ENCODE results near the gene E2F4. TPM values are rescaled to one million over a fixed set of nuclear protein-coding genes. Genes with fewer than 3 reads are reported as not detected.
A peak's percentile ranks its signal among the peaks of the same experiment; 100 is the strongest.

Gene E2F4
- total and polyA plus RNA-seq, 9 of the 15 experiments (the other 6 are each of a cell fraction or from before 2014, with no cell fraction given): 9.7 to 139 (median 106) TPM

DNA sequence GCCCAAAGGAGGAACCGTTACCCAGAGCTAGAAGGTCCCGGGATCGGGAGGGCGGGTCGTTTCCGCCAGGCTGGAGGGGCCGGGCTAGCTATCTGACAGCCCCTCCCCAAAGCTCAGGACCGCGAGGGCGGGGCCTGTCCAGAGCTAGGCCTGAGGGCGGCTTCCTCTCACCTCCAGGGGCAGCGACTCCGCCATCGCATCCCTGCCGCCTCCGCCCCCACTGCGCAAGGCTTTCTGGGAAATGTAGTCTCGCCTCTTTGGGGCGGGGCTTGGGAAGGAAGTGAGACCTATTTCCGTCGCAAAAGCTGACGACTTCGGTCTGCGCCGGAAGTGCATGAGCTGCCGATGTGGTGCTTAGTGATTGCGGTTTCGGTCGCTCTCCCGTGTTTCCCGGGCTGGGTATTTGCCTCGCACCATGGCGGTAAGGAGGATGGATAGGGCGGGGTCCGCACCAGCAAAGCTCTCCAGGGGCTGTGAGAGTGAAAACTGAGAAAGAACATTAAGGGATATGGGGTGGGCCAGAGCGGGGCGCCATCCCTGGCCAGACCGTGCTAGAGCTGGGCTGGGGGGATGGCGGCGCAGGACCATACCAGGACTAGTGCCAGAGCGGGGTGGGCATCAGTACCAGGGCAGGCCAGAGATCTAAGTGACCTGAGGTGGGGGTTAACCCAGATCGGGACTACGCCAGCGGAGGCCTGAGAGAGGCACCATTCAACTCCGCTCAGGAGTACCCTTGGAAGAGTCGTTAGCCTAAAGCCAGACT lies 35.0 kb downstream of the E2F4 start, which contains the start of gene TMEM208 (continued):
- TF ChIP-seq DACH1 (IDR thresholded peaks at IDR 0.05; ENCODE audit: partially characterized antibody): no peak
- TF ChIP-seq THRAP3 (IDR thresholded peaks at IDR 0.05; ENCODE audit: borderline replicate concordance): no peak; the same call in 1 of the 2 replicates
- no peak for TF ChIP-seq U2AF1 (optimal IDR thresholded peaks at IDR 0.05; ENCODE audit: low read depth, low read length)
- TF ChIP-seq CTBP1 (IDR thresholded peaks at IDR 0.05; ENCODE audit: borderline replicate concordance): peak; percentile 88
- TF ChIP-seq TRIM24 (IDR thresholded peaks at IDR 0.05): no peak
- peak; percentile 94 for TF ChIP-seq MBD2 (IDR thresholded peaks at IDR 0.05; ENCODE audit: borderline replicate concordance, low read depth)
- peak; percentile 84; the same call in 1 of the 2 replicates for TF ChIP-seq KLF1 (tag; IDR thresholded peaks at IDR 0.05)
- TF ChIP-seq PML (IDR thresholded peaks at IDR 0.05; ENCODE audit: low read length): peak; percentile 77; the same call in 1 of the 2 replicates
- no peak for TF ChIP-seq MED1 (CRISPR knock-in tag; IDR thresholded peaks at IDR 0.05; ENCODE audit: borderline replicate concordance)
- TF ChIP-seq YY1 (IDR thresholded peaks at IDR 0.05; ENCODE audit: borderline replicate concordance in 1 of 3, control insufficient read depth in 1 of 3, extremely low read depth in 1 of 3, insufficient read depth in 3 of 3, insufficient read length in 1 of 3, insufficient replicate concordance in 2 of 3, low read depth in 1 of 3, low read length in 2 of 3): peak; percentile 55 to 90 (median 86)
- TF ChIP-seq CBX5 (IDR thresholded peaks at IDR 0.05; ENCODE audit: borderline replicate concordance, low read depth): no peak
- no peak for TF ChIP-seq SRSF7 (optimal IDR thresholded peaks at IDR 0.05; ENCODE audit: low read depth, low read length)
- TF ChIP-seq, protein P1, sequence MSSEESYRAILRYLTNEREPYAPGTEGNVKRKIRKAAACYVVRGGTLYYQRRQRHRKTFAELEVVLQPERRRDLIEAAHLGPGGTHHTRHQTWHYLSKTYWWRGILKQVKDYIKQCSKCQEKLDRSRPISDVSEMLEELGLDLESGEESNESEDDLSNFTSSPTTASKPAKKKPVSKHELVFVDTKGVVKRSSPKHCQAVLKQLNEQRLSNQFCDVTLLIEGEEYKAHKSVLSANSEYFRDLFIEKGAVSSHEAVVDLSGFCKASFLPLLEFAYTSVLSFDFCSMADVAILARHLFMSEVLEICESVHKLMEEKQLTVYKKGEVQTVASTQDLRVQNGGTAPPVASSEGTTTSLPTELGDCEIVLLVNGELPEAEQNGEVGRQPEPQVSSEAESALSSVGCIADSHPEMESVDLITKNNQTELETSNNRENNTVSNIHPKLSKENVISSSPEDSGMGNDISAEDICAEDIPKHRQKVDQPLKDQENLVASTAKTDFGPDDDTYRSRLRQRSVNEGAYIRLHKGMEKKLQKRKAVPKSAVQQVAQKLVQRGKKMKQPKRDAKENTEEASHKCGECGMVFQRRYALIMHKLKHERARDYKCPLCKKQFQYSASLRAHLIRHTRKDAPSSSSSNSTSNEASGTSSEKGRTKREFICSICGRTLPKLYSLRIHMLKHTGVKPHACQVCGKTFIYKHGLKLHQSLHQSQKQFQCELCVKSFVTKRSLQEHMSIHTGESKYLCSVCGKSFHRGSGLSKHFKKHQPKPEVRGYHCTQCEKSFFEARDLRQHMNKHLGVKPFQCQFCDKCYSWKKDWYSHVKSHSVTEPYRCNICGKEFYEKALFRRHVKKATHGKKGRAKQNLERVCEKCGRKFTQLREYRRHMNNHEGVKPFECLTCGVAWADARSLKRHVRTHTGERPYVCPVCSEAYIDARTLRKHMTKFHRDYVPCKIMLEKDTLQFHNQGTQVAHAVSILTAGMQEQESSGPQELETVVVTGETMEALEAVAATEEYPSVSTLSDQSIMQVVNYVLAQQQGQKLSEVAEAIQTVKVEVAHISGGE (CRISPR knock-in tag; IDR thresholded peaks at IDR 0.05): peak in 2 of 3 experiments; percentile 41 to 89; a peak in 4 of 6 replicates
- 0 out of 2 replicates have a peak, but pooled peaks have one; percentile 26 for TF ChIP-seq GTF2F1 (IDR thresholded peaks at IDR 0.05; ENCODE audit: low read depth, low read length)
- TF ChIP-seq ATF7 (IDR thresholded peaks at IDR 0.05): peak; percentile 82
- TF ChIP-seq DIDO1 (tag; IDR thresholded peaks at IDR 0.05; ENCODE audit: low read depth): peak; percentile 97
